ENCODE measurements around the gene TANGO6.

The TANGO6 gene

GRCh38 chr16:68917541-68917940, 74.2 kb downstream of the TANGO6 start:
- DNase-seq (ENCODE audit: insufficient read length): no peak
- no peak for FAIRE-seq
- TF ChIP-seq TAF1 (IDR thresholded peaks at IDR 0.05; ENCODE audit: borderline replicate concordance, low read depth, low read length) (no peak), POLR2A (IDR thresholded peaks at IDR 0.05; ENCODE audit: low read depth, low read length) (no peak), POLR2AphosphoS5 (IDR thresholded peaks at IDR 0.05; ENCODE audit: low read depth, low read length) (no peak)

DNA sequence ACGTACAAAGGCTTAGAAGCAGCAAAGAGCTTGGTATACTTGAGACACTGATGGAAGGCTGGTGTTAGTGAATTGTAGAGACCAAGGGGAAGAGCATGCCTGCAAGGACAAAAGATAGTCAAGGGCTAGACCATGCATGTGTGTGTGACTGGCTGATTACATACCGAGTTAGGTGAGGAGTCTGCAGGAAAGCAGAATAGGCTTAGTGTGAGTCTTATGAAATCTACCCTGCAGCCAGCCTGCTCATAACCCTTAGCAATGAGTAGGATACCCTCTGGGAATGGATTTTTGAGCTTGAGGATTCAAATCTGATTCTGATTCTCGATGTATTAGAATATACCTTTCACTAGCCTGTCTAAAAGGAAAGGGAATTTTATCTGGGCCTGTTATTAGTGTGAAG, 77.0 kb downstream of the TANGO6 start:
- FAIRE-seq (no peak), DNase-seq (ENCODE audit: insufficient read length) (no peak)
- TF ChIP-seq TAF1 (IDR thresholded peaks at IDR 0.05; ENCODE audit: borderline replicate concordance, low read depth, low read length): no peak
- no peak for TF ChIP-seq POLR2AphosphoS5 (IDR thresholded peaks at IDR 0.05; ENCODE audit: low read depth, low read length)
- no peak for TF ChIP-seq POLR2A (IDR thresholded peaks at IDR 0.05; ENCODE audit: low read depth, low read length)

GRCh38 chr16:68921637-68922036, 78.3 kb downstream of the TANGO6 start:
- FAIRE-seq: no peak
- TF ChIP-seq POLR2AphosphoS5 (IDR thresholded peaks at IDR 0.05; ENCODE audit: low read depth, low read length): no peak
- no peak for TF ChIP-seq POLR2A (IDR thresholded peaks at IDR 0.05; ENCODE audit: low read depth, low read length)
- no peak for TF ChIP-seq TAF1 (IDR thresholded peaks at IDR 0.05; ENCODE audit: borderline replicate concordance, low read depth, low read length)
- DNase-seq (ENCODE audit: insufficient read length): no peak

- TF ChIP-seq TAF1 (IDR thresholded peaks at IDR 0.05; ENCODE audit: borderline replicate concordance, low read depth, low read length) (no peak), POLR2AphosphoS5 (IDR thresholded peaks at IDR 0.05; ENCODE audit: low read depth, low read length) (no peak), POLR2A (IDR thresholded peaks at IDR 0.05; ENCODE audit: low read depth, low read length) (no peak)
- DNase-seq (ENCODE audit: insufficient read length) (no peak), FAIRE-seq (no peak)
Observed at GRCh38 chr16:68923116-68923515, 79.8 kb downstream of the TANGO6 start.

DNA sequence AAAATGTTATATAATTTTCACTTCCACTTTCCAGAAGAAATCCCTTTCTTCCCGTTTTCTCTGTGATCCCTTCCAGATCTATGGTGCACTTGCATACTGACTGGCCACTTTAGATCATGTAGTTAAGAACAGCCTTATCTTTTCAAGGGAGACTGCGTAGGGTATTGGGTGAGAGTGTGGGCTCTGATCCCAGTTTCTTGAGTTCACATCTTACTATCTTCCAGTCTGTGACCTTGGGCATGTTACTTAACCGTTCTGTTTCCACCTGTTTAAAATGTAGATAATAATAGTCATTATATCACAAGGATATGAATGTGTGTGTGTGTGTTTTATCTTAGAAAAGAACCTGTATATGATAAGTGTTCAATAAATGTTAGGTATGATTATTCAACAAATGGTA, 83.7 kb downstream of the TANGO6 start:
- FAIRE-seq: no peak
- no peak for TF ChIP-seq TAF1 (IDR thresholded peaks at IDR 0.05; ENCODE audit: borderline replicate concordance, low read depth, low read length)
- TF ChIP-seq POLR2AphosphoS5 (IDR thresholded peaks at IDR 0.05; ENCODE audit: low read depth, low read length): no peak
- no peak for TF ChIP-seq POLR2A (IDR thresholded peaks at IDR 0.05; ENCODE audit: low read depth, low read length)
- DNase-seq (ENCODE audit: insufficient read length): no peak

DNA sequence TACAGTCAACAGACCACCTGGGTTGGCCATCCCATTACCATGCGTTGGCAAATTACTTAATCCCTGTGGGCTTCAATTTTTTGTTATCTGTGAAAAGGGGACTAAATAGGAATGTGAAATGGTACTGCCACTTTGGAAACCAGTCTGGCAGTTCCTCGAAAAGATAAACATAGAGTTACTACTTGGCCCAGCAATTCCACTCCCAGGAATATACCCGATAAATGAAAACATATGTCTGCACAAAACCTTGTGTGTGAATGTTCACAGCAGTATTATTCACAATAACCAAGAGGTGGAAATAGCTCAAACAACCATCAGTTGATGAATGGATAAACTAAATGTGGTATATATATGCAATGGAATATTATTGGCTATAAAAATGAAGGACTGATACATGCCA, 87.9 kb downstream of the TANGO6 start:
- TF ChIP-seq TAF1 (IDR thresholded peaks at IDR 0.05; ENCODE audit: borderline replicate concordance, low read depth, low read length): no peak
- TF ChIP-seq POLR2A (IDR thresholded peaks at IDR 0.05; ENCODE audit: low read depth, low read length): no peak
- no peak for TF ChIP-seq POLR2AphosphoS5 (IDR thresholded peaks at IDR 0.05; ENCODE audit: low read depth, low read length)
- DNase-seq (ENCODE audit: insufficient read length) (no peak), FAIRE-seq (no peak)

- no peak for TF ChIP-seq TAF1 (IDR thresholded peaks at IDR 0.05; ENCODE audit: borderline replicate concordance, low read depth, low read length)
- TF ChIP-seq POLR2AphosphoS5 (IDR thresholded peaks at IDR 0.05; ENCODE audit: low read depth, low read length): no peak
- TF ChIP-seq POLR2A (IDR thresholded peaks at IDR 0.05; ENCODE audit: low read depth, low read length): no peak
- no peak for FAIRE-seq
- DNase-seq (ENCODE audit: insufficient read length): no peak
Observed at GRCh38 chr16:68934402-68934801, 91.1 kb downstream of the TANGO6 start.

DNA sequence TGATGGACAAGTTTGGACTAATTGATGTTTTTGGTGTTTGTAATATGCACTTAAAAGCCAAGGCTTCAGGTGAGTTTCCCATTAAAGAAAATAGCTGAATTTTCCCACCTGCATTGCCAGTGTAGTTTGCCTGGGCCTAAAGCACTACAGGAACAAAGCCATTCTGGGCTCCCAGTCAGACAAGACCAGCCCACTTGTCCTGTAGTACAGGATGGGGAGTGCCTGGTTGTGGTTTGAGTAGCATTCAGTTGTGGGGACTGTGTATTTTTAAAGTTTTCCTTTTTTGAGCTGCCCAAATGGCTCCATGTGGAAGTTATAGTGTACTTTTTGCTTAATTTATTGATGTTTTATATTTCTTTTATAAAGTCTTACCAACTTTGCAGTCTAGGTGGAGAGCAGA, 91.7 kb downstream of the TANGO6 start:
- no peak for FAIRE-seq
- no peak for TF ChIP-seq POLR2A (IDR thresholded peaks at IDR 0.05; ENCODE audit: low read depth, low read length)
- DNase-seq (ENCODE audit: insufficient read length): no peak

- no peak for TF ChIP-seq TAF1 (IDR thresholded peaks at IDR 0.05; ENCODE audit: borderline replicate concordance, low read depth, low read length)
- TF ChIP-seq POLR2AphosphoS5 (IDR thresholded peaks at IDR 0.05; ENCODE audit: low read depth, low read length): no peak
- TF ChIP-seq POLR2A (IDR thresholded peaks at IDR 0.05; ENCODE audit: low read depth, low read length): no peak
- DNase-seq (ENCODE audit: insufficient read length): no peak
- no peak for FAIRE-seq
Observed at GRCh38 chr16:68936736-68937631, 93.7 kb downstream of the TANGO6 start.

DNA sequence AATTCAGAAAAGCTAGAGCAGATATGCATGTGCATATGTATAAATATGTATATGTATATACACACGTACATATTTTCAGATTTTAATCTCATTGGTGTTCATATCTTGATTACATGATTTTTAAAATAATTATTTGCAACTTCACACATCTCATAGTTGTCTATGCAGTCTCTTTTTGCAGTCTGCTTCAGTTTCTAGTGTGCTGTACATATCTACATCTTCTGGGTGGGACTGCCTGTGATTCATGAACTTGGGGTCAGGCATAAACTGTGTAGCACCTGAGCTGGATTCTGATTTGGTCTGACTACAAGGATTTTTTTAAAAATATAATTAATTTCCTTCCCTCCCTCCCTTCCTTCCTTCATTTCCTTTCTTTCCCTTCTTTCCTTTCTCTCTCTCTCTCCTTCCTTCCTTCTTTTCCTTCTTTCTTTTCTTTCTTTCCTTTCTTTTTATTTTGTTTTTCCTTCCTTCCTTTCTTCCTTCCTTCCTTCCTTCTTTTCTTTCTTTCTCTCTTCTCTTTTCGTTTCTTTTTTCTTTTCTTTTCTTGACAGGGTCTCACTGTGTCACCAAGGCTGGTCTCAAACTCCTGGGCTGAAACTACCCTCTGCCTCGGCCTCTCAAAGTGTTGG, 96.5 kb downstream of the TANGO6 start:
- FAIRE-seq (no peak), DNase-seq (ENCODE audit: insufficient read length) (no peak)
- TF ChIP-seq TAF1 (IDR thresholded peaks at IDR 0.05; ENCODE audit: borderline replicate concordance, low read depth, low read length): no peak
- TF ChIP-seq POLR2AphosphoS5 (IDR thresholded peaks at IDR 0.05; ENCODE audit: low read depth, low read length): no peak
- no peak for TF ChIP-seq POLR2A (IDR thresholded peaks at IDR 0.05; ENCODE audit: low read depth, low read length)

GRCh38 chr16:68940816-68941215, 97.5 kb downstream of the TANGO6 start:
- TF ChIP-seq TAF1 (IDR thresholded peaks at IDR 0.05; ENCODE audit: borderline replicate concordance, low read depth, low read length) (no peak), POLR2AphosphoS5 (IDR thresholded peaks at IDR 0.05; ENCODE audit: low read depth, low read length) (no peak), POLR2A (IDR thresholded peaks at IDR 0.05; ENCODE audit: low read depth, low read length) (no peak)
- FAIRE-seq (no peak), DNase-seq (ENCODE audit: insufficient read length) (no peak)

DNA sequence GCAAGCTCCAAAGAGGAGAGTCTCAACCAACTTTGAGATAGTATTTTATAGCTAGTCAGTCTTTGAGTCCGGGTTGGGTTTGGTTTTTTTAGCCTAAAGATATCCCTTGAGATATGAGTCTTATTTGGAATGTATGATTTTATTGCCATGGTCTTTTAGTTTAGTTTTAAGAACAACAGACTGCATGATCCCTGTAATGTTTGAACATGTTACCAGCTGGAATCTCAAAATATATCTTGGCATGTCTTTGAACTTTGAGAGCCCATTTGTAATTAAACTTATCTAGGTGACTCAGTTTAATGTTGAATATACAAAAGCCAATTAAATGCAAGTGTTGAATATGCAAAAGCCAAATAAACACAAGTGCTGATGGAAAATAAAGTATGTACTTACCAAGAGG, 100.6 kb downstream of the TANGO6 start:
- DNase-seq (ENCODE audit: insufficient read length) (no peak), FAIRE-seq (no peak)
- TF ChIP-seq TAF1 (IDR thresholded peaks at IDR 0.05; ENCODE audit: borderline replicate concordance, low read depth, low read length): no peak
- no peak for TF ChIP-seq POLR2A (IDR thresholded peaks at IDR 0.05; ENCODE audit: low read depth, low read length)
- TF ChIP-seq POLR2AphosphoS5 (IDR thresholded peaks at IDR 0.05; ENCODE audit: low read depth, low read length): no peak

Data from GM12892 (cell line).